Adrenal gland (tissue), 5 donors: Measurements from ENCODE around the gene KLHL42.

Experiments used
- CTCF ChIP-seq, 6 experiments: fragments of 450-650 bp in 4 of 6; fragments of 200-600 bp in 2 of 6; sonication (generic) in 1 of 6; IDR thresholded peaks; 1 replicate in 5 of 6; 2 replicates in 1 of 6; pipeline versions ENCODE4 v1.5.1 to v1.8.0; 2016 to 2021; ENCODE audit warnings: antibody characterized with exemption in 6 of 6, mild to moderate bottlenecking in 2 of 6, moderate library complexity in 1 of 6
- POLR2A ChIP-seq, 2 donors: fragments of 450-650 bp; IDR thresholded peaks; one replicate each; pipeline ENCODE4 v1.6.1; 2017; ENCODE audit warnings: antibody characterized with exemption in 2 of 2, mild to moderate bottlenecking in 2 of 2, moderate library complexity in 1 of 2
- donor health status: DM: no; HTN: no; CAD: no.

GRCh38 chr12:27797301-27798025, 17.4 kb downstream of the KLHL42 start:
- TF ChIP-seq POLR2A (IDR thresholded peaks at IDR 0.05) (no peak), CTCF (IDR thresholded peaks at IDR 0.05) (no peak)
